LNCaP clone FGC (cell line): Measurements from ENCODE around the gene CHAF1A.

ENCODE experiments used
- DNase-seq: peaks from one replicate; pipeline ENCODE4 v3.0.0-alpha.2; 2011; ENCODE audit warnings: low read depth
- H3K4me3 ChIP-seq: 2 replicates; pipeline ENCODE4 v1.5.1; 2011; ENCODE audit warnings: mild to moderate bottlenecking, low read depth, low read length, control low read depth
- TF ChIP-seq, protein P1 (sequence below): IDR thresholded peaks from 2 replicates; pipeline ENCODE4 v1.5.1; 2012; ENCODE audit warnings: mild to moderate bottlenecking; ENCODE audit not compliant: control insufficient read depth, insufficient read depth; ENCODE audit errors: extremely low read depth

Gene CHAF1A

DNA sequence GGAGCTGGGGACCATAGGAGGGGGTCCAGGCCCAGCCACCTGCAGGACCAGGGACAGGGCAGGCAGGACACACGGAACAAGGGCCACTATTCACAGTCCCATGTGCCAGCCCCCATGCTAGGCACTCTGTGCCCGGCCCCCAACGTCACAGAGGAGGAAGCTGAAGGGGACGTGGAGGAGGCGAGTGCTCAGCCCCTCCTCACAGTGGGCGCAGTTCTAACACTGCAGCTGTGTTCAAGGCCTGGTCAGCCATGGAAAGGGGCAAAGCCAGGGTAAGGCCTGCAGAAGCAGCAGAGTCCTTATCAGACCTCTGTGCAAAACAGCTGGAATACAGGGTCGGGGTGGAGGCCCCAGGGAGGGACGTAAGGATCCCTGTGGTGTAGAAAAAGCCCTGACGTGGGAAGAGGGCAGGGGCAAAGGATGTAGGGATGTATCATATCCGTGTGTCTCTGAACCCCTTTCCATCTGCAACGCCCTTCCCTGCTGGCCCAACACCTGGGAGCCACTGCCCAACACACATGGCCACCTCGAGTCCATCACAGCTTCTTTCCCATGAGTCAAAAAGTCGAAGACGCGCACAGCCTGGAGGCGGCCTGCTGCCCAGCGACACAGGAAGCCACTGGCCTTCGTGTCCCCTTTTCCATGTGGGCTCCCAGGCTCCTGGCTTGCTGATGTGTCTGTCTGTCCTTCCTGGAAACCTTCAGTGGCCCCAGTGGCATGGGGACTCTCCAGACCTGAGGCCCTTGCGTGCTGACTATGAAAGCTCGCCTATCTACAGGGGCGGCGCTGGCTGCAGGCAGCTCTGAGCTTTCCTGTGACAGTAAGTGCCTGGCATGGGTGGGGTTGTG is 30.1 kb upstream of the CHAF1A start:
- no peak overlapping the region for H3K4me3 ChIP-seq
- TF ChIP-seq, protein P1, sequence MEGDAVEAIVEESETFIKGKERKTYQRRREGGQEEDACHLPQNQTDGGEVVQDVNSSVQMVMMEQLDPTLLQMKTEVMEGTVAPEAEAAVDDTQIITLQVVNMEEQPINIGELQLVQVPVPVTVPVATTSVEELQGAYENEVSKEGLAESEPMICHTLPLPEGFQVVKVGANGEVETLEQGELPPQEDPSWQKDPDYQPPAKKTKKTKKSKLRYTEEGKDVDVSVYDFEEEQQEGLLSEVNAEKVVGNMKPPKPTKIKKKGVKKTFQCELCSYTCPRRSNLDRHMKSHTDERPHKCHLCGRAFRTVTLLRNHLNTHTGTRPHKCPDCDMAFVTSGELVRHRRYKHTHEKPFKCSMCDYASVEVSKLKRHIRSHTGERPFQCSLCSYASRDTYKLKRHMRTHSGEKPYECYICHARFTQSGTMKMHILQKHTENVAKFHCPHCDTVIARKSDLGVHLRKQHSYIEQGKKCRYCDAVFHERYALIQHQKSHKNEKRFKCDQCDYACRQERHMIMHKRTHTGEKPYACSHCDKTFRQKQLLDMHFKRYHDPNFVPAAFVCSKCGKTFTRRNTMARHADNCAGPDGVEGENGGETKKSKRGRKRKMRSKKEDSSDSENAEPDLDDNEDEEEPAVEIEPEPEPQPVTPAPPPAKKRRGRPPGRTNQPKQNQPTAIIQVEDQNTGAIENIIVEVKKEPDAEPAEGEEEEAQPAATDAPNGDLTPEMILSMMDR = no peak
- no peak for DNase-seq

DNA sequence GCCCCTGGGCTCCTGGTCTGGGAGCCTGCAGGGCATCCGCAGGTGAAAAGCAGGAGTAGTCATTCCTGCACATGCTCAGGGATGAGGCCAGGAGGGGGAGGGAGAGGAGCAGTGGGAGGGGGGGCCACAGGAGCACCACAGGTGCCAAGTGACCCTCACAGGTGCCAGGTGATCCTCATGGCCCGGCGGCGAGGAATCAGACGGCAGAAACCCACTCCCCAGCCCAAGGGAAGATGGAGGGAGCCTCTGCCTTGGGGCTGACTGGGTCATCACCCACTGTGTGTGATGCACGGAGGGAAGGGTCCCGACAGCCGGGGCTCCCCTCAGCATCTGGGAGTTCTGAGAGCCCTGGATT is 29.4 kb upstream of the CHAF1A start:
- H3K4me3 ChIP-seq = no peak overlapping the region
- no peak for DNase-seq

DNA sequence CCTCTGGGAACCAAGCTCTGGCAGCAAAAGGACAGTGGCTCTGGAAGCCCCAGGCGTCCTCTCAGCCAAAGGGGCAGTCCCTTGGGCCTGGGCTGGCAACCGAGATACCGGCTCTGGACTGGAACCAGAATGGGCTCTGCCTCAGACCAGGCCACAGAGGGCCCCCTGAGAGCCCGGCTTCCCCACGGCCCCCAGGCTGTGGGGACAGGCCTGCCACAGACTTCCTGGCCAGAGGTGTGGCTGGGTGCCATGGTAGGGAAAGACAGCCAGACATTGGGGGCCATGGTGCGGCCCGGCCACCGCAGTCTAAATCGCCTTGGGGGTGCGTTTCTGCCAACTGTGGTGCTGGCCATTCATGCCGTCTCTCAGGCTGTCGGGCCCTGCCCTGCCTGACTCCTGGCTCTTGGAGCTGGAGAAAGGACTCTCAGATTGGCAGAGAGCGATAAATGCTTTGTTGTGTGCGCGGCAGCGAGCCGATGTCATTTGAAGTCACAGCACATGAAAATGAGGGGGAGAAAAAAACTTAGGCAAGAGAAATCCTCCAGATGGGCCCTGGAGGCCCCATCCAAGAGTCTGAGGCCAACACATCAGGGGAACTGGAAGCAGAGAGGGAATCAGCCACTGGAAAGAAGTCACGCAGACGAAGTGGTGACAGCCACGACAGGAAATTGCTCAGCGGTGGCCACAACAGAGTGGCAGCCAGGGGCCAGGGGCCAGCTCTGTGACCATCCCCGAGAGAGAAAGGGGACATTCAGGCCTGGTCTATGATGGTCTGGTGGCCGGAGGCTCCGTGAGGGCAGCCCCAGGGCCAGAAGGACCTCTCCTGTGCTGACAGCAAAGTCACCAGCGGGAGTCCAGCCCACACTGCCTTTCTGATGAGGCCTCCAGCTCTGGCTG is 28.6 kb upstream of the CHAF1A start:
- no peak for DNase-seq
- no peak overlapping the region for H3K4me3 ChIP-seq
- TF ChIP-seq, protein P1 = no peak

More for the DNA sequence above, 29.4 kb upstream of the CHAF1A start:
- TF ChIP-seq, protein P1 = no peak

DNA sequence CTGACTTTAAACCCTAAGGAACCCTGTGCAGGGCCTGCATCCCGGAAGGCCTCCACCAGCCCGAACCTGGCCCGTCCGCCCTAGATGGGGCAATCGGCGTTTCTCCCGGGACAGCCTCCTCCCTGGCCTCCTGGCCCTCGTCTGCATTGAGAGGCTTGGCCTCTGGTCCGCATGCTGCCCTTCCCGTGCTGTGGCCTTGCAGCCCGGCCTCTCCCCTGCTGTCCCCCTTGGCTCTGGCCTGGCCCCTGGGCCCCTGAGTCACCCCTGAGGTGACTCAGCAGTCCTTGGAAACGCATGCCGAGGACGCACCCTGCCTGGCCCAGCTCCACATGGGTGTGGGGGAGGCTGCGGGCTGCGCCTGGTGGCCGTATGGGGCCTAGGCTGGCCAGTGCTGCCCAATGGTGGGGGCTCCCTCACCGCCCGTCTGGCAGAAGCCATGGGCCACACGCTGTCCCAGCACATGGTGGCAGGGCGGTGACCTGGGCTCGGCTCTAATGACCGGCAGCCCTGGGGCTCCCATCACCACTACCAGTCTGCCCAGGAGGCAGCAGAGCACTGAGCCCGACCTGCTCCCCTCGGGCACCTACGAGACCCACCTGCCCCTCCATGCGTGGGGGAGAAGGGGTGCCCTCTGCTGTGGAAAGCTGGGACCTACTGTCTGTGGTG is 27.8 kb upstream of the CHAF1A start:
- DNase-seq = no peak
- no peak overlapping the region for H3K4me3 ChIP-seq
- TF ChIP-seq, protein P1 = no peak

DNA sequence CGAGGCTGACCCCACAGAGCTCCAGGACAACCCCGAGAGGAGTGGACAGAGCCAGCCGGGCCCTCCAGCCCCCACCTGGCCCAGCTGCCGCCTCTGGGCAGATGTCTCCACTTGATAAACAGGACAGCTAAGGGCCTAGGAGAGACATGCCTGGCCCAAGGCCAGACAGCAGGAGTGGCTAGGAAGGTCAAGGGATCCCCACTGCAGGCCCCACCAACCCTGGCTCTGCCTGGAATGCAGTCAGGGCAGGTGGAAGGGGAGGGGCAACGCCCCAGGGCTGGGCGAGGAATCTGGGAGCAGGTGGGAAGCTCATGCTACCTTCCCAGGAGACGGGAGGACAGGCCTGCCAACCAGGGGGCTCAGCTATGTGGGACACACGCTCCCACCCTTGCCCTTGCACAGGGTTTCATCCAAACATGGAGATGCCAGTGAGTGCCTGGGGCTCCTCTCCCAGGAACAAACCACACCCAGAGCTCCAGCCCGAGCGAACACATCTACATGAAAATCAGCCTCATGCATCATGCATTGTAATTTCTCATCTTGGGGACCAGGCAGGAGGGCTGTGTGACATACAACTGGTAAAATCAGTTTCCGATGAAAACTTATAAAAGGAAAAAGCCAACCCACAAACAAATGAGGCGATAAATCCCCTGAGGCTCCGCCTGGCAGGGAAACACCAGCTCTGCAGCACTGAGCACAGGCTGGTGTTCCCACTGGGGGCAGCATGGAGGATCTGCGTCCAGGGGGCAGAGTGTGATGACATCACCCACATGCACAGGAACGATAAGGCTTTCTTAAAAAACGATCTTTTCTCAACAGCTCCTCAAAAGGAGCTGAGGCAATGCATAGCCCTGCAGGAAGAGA is 27.0 kb upstream of the CHAF1A start:
- no peak for DNase-seq
- TF ChIP-seq, protein P1 = peak; percentile 15; the same call in 1 of the 2 replicates
- no peak overlapping the region for H3K4me3 ChIP-seq

DNA sequence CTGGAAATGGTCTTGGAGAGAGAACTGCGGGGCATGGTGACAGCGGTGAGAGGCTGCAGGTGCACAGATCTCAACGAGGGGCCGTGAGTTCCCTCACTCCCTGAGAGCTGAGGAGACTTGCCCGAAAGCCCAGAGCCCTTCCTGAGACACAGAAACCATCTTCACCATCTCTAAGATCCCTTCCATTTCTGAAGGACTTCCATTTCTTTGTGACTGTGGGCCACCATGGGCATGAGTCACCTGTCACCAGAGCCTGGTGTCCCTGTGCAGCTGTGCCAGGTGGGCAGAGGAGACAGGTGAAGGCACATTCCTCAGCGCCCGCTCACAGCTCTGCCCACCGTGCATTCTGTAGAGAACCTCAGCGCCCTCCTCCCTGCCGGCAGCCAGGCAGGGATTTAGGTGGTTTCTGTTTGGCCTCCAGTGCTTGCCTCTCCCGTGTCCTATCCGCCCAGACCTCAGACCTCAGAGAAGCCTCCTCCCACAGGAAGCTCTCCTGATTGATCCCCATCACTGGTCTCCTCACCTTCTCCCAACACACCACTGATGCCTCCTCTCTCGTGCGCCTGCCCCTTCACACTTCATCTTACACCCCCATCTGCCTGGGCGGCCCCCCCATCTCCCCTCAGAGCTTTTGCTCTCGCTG is 26.3 kb upstream of the CHAF1A start:
- no peak for DNase-seq
- TF ChIP-seq, protein P1 = no peak
- H3K4me3 ChIP-seq = no peak overlapping the region
